Activated CD4-positive, alpha-beta T cell treated with anti-CD3 and anti-CD28 coated beads, Interleukin-2, amount 50 U/mL, for 24 hours (primary cell): ENCODE results near the gene TMOD2.

Experiments
- DNase-seq, 2 donors: peaks; one replicate each; pipeline ENCODE4 v3.0.0-alpha.2; 2020; ENCODE audit warnings: low read depth in 1 of 2, low spot score in 1 of 2

Gene TMOD2

GRCh38 chr15:51849860-51850259 is 98.5 kb downstream of the TMOD2 start:
- no peak for DNase-seq

- no peak for DNase-seq
Observed at GRCh38 chr15:51853998-51854397, 102.6 kb downstream of the TMOD2 start.

GRCh38 chr15:51855612-51856011 is 104.2 kb downstream of the TMOD2 start:
- DNase-seq: no peak

- no peak for DNase-seq
Observed at GRCh38 chr15:51856714-51857380, 105.5 kb downstream of the TMOD2 start.

- peak in 1 of 2 donors; percentile 58 for DNase-seq
Observed at GRCh38 chr15:51861557-51862359, 110.4 kb downstream of the TMOD2 start.

- no peak for DNase-seq
Observed at GRCh38 chr15:51863131-51863530, 111.7 kb downstream of the TMOD2 start.

GRCh38 chr15:51864408-51865056 is 113.1 kb downstream of the TMOD2 start:
- peak in 1 of 2 donors; percentile 30 for DNase-seq

GRCh38 chr15:51865317-51865716 is 113.9 kb downstream of the TMOD2 start:
- no peak for DNase-seq
